Stimulated activated memory B cell treated with anti-CD40 and anti-IgM and Interleukin-4, amounts not matched to agents 10 μg/mL and 1 μg/mL and 100 μg/mL, for 72 hours (primary cell): ENCODE data around the gene PTGES2.

Source experiments
- ATAC-seq: fragments of 150-1000 bp; cut with Tn5 transposase; 2 replicates; pipeline ENCODE4 v1.10.0; 2021
- H3K27ac Mint-ChIP-seq: one replicate; pipeline ENCODE4 v1.8.0; 2022; ENCODE audit warnings: mild to moderate bottlenecking, mixed read lengths
- H3K27me3 Mint-ChIP-seq: one replicate; pipeline ENCODE4 v1.8.0; 2022; ENCODE audit warnings: mixed read lengths
- H3K36me3 Mint-ChIP-seq: one replicate; pipeline ENCODE4 v1.8.0; 2022; ENCODE audit warnings: mixed read lengths
- H3K4me1 Mint-ChIP-seq: one replicate; pipeline ENCODE4 v1.8.0; 2022; ENCODE audit warnings: mixed read lengths
- H3K4me3 Mint-ChIP-seq: one replicate; pipeline ENCODE4 v1.8.0; 2022; ENCODE audit warnings: mild to moderate bottlenecking, moderate library complexity, mixed read lengths
- H3K9me3 Mint-ChIP-seq: one replicate; pipeline ENCODE4 v1.8.0; 2022; ENCODE audit warnings: mixed read lengths

Gene PTGES2

DNA sequence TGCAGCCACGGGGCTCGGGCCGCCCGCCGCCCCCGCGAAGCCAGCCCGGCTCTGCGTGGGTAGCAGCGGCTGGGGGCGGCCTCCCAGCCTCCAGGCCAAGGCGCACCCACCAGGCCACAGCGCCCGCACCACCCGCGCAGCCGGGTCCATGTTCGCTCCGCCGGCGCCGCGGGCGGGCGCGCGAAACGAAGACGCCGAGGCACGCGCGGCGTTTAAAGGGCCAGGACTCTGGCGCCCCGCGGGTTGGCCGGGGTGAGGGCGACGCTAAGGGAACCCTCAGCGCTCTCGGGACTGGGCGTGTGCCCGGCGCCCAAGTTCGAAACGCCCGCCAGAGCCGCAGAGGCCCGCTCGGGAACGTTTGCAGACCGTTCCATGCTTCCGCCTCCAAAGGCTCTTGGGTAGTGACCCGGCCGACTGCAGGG is at the start of gene PTGES2:
TSS of gene PTGES2 (minus strand) at position 162 of the 422 bp plus-strand sequence. CDS start at position 150, 12 bp downstream.
- Mint-ChIP-seq H3K4me1 (peaks cover 46% of the 10 kb centered on the region), H3K4me3 (peak within 1 kb of the TSS; percentile 92), H3K27ac (peak within 1 kb of the TSS; percentile 99), H3K27me3 (peaks cover 4% of the 10 kb centered on the region), H3K36me3 (peaks cover 13% of the 10 kb centered on the region), H3K9me3 (no peaks in the 10 kb centered on the region)
- peak; percentile 82 for ATAC-seq

GRCh38 chr9:128175726-128176125 is 48.2 kb upstream of the PTGES2 start:
- H3K4me3 Mint-ChIP-seq = no peak overlapping the region
- H3K4me1 Mint-ChIP-seq = no peaks in the 10 kb centered on the region
- H3K27ac Mint-ChIP-seq = no peak overlapping the region

DNA sequence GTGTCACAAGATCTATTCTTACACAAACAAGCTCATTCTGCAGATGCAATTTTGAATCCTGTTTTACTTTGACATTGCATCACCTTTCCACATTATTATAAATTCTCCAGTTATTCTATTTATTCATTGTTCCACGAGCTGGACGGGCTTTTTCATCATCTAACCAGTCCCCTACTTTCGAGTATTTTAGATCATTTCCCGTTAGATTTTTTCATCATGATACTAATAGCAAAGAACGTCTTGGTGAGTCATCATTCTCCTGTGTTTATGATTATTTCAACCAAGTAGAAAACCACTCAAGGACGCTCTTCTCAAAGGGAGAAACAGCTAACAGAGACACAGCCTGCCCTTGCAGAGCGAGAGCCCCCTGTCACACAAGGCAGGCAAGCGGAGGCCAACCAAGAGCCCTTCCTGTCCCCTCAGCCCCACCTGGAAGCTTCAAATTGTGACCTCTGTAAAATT is 47.6 kb upstream of the PTGES2 start:
- Mint-ChIP-seq H3K27ac (no peak overlapping the region), H3K4me3 (no peak overlapping the region), H3K36me3 (peaks cover 48% of the 10 kb centered on the region), H3K9me3 (no peaks in the 10 kb centered on the region), H3K27me3 (no peaks in the 10 kb centered on the region), H3K4me1 (no peaks in the 10 kb centered on the region)
- ATAC-seq = no peak

More at GRCh38 chr9:128175726-128176125, 48.2 kb upstream of the PTGES2 start:
- Mint-ChIP-seq H3K36me3 (peaks cover 51% of the 10 kb centered on the region), H3K9me3 (no peaks in the 10 kb centered on the region), H3K27me3 (no peaks in the 10 kb centered on the region)
- ATAC-seq = no peak

DNA sequence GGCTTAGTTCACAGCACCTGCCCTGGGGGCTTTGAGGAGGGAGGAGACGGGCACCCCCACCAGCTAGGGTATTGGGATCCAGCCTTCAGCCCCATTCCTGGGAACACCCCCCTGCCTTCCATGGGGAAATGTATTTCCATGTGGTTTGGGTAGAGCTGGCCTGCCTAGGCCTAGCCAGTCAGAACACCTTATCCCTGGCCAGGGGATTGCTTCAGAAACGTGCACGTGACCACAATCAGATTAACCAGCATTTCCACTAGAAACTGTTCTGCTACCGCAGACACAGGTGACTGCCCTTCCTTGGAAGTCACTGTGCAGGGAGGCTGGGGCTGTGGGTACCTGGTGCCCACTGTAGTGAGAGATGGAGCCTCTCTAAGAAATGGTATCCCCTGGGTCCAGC is 46.5 kb upstream of the PTGES2 start:
- peaks cover 48% of the 10 kb centered on the region for H3K36me3 Mint-ChIP-seq
- no peak overlapping the region for H3K4me3 Mint-ChIP-seq
- no peak overlapping the region for H3K27ac Mint-ChIP-seq
- no peaks in the 10 kb centered on the region for H3K27me3 Mint-ChIP-seq
- H3K9me3 Mint-ChIP-seq = no peaks in the 10 kb centered on the region
- H3K4me1 Mint-ChIP-seq = no peaks in the 10 kb centered on the region
- no peak for ATAC-seq

GRCh38 chr9:128169925-128170324 is 42.4 kb upstream of the PTGES2 start:
- Mint-ChIP-seq H3K4me3 (no peak overlapping the region), H3K9me3 (no peaks in the 10 kb centered on the region), H3K4me1 (no peaks in the 10 kb centered on the region), H3K27ac (no peak overlapping the region), H3K27me3 (no peaks in the 10 kb centered on the region), H3K36me3 (peaks cover 43% of the 10 kb centered on the region)
- no peak for ATAC-seq

DNA sequence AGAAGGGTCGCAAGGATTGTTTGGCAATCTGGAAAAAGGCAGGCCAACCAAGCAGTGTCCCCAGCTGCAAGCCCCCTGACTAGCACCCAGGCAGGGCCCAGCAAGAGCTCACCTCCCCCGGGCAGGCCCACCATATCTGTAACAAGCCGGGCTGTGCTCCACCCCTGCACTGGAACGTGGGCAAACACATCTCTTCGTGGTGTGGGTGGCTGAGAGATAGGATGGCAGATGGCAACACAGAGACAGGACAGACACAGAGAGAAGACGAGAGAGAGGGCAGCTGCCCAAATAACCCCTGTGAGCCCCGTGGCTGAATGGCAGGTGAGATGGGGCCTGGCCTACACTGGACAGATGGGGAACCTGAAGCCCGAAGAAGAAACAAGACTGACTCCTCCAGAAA is 42.0 kb upstream of the PTGES2 start:
- H3K27me3 Mint-ChIP-seq = no peaks in the 10 kb centered on the region
- no peaks in the 10 kb centered on the region for H3K9me3 Mint-ChIP-seq
- H3K4me1 Mint-ChIP-seq = no peaks in the 10 kb centered on the region
- H3K36me3 Mint-ChIP-seq = peaks cover 44% of the 10 kb centered on the region
- no peak overlapping the region for H3K4me3 Mint-ChIP-seq
- no peak overlapping the region for H3K27ac Mint-ChIP-seq
- ATAC-seq = no peak

DNA sequence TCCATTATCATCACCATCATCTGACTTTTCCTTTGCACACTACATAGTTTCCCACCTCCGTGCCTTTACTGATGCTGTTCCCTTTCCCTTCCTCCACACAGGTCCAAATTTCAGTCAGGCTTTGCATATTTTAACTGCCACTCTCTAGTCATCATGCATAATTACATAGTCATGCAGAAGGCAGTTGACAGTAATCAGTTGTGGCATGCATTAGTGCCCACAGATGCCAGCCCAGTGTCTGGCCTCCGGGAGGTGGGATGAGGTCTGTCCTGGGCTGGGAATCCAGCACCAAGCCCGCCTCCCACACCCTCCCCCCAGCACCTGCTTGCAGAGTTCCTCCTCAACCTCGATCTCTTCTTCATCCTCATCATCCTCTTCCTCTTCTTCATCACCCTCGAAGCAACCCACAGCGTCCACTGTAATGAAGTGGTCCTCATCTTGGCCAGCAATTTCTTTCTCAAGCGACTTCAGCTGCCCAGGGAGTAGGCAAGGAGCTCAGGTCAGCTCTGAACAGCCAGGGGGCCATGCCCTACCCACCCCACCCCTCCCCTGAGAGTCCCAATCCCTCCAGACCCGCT is 41.3 kb upstream of the PTGES2 start:
- Mint-ChIP-seq H3K27me3 (no peaks in the 10 kb centered on the region), H3K27ac (no peak overlapping the region), H3K4me3 (no peak overlapping the region), H3K4me1 (no peaks in the 10 kb centered on the region), H3K9me3 (no peaks in the 10 kb centered on the region), H3K36me3 (peaks cover 50% of the 10 kb centered on the region)
- no peak for ATAC-seq

GRCh38 chr9:128167209-128167608 is 39.7 kb upstream of the PTGES2 start:
- ATAC-seq = no peak
- Mint-ChIP-seq H3K27me3 (no peaks in the 10 kb centered on the region), H3K4me1 (peaks cover 4% of the 10 kb centered on the region), H3K27ac (no peak overlapping the region), H3K36me3 (peaks cover 56% of the 10 kb centered on the region), H3K9me3 (no peaks in the 10 kb centered on the region), H3K4me3 (no peak overlapping the region)

DNA sequence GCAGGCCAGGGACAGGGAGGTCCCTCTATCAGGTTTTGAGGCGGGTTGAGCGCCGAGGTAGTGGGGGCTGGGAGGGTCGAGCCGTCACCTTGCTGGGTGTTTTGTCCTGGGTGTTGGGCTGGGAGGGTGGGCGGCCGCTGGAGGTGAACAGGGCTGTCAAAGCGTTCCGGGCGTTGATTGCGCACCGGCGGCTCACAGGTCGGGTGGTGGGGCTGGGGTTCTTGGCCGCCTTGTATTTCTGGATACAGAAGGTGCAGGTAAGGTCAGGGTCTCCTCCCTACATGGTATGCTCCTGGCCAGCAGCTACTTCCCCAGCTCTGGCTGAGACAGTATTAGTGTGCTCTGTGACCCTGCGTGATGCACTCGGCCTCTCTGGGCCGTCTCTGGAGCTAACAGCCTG is 38.6 kb upstream of the PTGES2 start:
- H3K27me3 Mint-ChIP-seq = no peaks in the 10 kb centered on the region
- H3K27ac Mint-ChIP-seq = no peak overlapping the region
- H3K9me3 Mint-ChIP-seq = no peaks in the 10 kb centered on the region
- H3K4me3 Mint-ChIP-seq = no peak overlapping the region
- H3K4me1 Mint-ChIP-seq = peaks cover 14% of the 10 kb centered on the region
- peaks cover 56% of the 10 kb centered on the region for H3K36me3 Mint-ChIP-seq
- no peak for ATAC-seq

GRCh38 chr9:128164307-128164885 is 36.9 kb upstream of the PTGES2 start:
- no peaks in the 10 kb centered on the region for H3K9me3 Mint-ChIP-seq

GRCh38 chr9:128163523-128164306 is 36.2 kb upstream of the PTGES2 start:
- no peak for ATAC-seq
- Mint-ChIP-seq H3K9me3 (no peaks in the 10 kb centered on the region), H3K36me3 (peaks cover 39% of the 10 kb centered on the region), H3K27ac (no peak overlapping the region), H3K27me3 (no peaks in the 10 kb centered on the region), H3K4me1 (peaks cover 28% of the 10 kb centered on the region), H3K4me3 (no peak overlapping the region)

More at GRCh38 chr9:128164307-128164885, 36.9 kb upstream of the PTGES2 start:
- no peaks in the 10 kb centered on the region for H3K27me3 Mint-ChIP-seq
- H3K36me3 Mint-ChIP-seq = peaks cover 46% of the 10 kb centered on the region
- no peak for ATAC-seq
- H3K27ac Mint-ChIP-seq = no peak overlapping the region
- H3K4me1 Mint-ChIP-seq = peaks cover 24% of the 10 kb centered on the region
- H3K4me3 Mint-ChIP-seq = no peak overlapping the region

DNA sequence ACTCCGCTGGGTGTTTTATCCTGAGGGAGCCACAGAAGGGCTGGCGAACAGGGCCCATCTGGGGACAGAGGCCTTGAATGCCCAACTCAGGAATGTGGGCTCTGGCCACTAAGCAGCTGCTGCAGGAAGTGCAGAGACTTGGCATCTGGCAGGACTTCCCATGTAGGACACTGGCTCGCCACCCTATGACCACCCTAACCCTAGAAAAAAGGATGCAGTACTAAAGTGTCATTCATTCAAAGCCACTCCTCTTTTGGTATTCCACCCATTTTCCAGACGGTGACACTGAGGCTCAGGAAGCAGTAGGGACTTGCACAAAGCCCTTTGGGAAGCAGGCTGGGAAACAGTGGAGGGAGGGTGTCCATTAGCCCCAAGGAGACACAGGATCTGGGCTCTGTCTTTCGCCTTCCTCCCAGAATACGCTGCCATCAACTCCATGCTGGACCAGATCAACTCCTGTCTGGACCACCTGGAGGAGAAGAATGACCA is 35.5 kb upstream of the PTGES2 start:
- no peak for ATAC-seq
- no peak overlapping the region for H3K4me3 Mint-ChIP-seq

DNA sequence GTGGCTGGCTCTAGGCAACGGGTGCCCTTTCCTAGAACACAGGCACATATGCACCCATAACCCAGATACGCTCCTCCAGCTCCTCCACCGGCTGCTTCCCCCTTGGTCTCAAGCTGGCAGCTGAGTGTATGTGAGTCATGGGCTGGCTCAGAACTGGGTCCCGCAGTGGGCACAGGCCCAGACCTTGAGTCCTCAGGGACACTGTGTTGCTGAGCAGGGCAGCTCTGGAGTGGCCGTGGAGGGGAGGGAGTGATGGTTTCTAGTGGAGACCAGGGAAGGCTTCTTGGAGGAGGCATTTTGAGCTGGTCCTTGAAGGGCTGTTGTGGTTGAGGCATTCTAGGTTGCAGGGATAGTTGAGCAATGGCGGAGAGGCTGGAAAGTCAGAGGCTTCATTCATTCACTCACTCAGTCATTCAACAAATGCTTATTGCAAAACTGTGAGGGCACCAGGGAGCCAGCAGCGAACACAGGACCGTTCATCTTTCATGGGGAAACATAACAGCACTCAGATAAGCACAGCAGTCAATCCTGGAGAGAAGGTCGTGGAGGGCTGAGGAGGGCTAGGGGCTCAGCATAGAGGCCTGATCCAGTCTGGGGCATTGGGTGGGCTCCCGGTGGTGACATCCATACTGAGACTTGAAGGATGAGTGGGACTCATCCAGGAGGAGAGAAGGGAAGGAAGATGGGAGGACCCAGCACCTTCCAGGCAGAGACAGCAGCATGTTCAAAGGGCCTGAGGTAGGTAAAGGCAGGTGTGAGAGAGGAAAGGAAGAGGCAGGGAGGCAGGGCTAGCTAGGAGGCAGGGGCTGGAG is 34.9 kb upstream of the PTGES2 start:
- H3K9me3 Mint-ChIP-seq = no peaks in the 10 kb centered on the region
- H3K4me1 Mint-ChIP-seq = peaks cover 28% of the 10 kb centered on the region
- no peak overlapping the region for H3K27ac Mint-ChIP-seq
- H3K4me3 Mint-ChIP-seq = no peak overlapping the region
- no peak for ATAC-seq
- peaks cover 31% of the 10 kb centered on the region for H3K36me3 Mint-ChIP-seq
- no peaks in the 10 kb centered on the region for H3K27me3 Mint-ChIP-seq

More for the DNA sequence above, 35.5 kb upstream of the PTGES2 start:
- Mint-ChIP-seq H3K27ac (no peak overlapping the region), H3K4me1 (peaks cover 28% of the 10 kb centered on the region), H3K36me3 (peaks cover 36% of the 10 kb centered on the region), H3K9me3 (no peaks in the 10 kb centered on the region), H3K27me3 (no peaks in the 10 kb centered on the region)

GRCh38 chr9:128161215-128161902 is 33.8 kb upstream of the PTGES2 start:
- H3K36me3 Mint-ChIP-seq = peaks cover 22% of the 10 kb centered on the region
- H3K9me3 Mint-ChIP-seq = no peaks in the 10 kb centered on the region
- peak overlapping the region; percentile 81 for H3K4me3 Mint-ChIP-seq
- ATAC-seq = no peak
- peaks cover 28% of the 10 kb centered on the region for H3K4me1 Mint-ChIP-seq
- H3K27me3 Mint-ChIP-seq = no peaks in the 10 kb centered on the region
- H3K27ac Mint-ChIP-seq = peak overlapping the region; percentile 85
